Keratinocyte (primary cell): ENCODE measurements around the gene ACSM2A.

Experiments used
- EZH2 ChIP-seq: IDR thresholded peaks from one replicate; pipeline ENCODE4 v1.6.1; 2012; ENCODE audit warnings: inconsistent platforms, mild to moderate bottlenecking, low read length, moderate library complexity
- TF ChIP-seq, protein P1 (sequence below), 3 experiments: IDR thresholded peaks in 1 of 3; conservative IDR thresholded peaks in 1 of 3; optimal IDR thresholded peaks in 1 of 3; 2 replicates in 2 of 3; 3 replicates in 1 of 3; pipeline versions ENCODE3 to v1.5.1; 2011; ENCODE audit warnings: low read length in 3 of 3, mild to moderate bottlenecking in 3 of 3, moderate library complexity in 2 of 3, control low read depth in 1 of 3, inconsistent platforms in 1 of 3; ENCODE audit not compliant: insufficient read depth in 2 of 3; ENCODE audit errors: extremely low read depth in 1 of 3

DNA sequence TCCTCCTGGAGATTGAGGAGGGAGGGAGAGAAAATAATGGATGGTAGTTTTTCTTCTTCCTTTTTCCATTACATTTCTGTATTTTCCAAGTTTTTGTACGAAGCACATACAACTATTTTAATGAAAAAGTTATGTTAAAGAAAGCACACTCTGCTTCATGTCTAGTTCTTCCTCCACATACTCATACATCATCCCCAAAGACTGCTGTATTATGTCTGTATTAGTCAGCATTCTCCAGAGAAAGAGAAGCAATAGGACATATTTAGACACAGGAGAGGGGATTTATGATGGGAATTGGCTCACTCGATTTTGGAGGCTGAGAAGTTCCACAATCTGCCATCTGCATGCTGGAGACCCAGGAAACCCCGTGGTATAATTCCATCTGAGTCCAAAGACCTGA lies 10.1 kb upstream of the ACSM2A start:
- TF ChIP-seq, protein P1, sequence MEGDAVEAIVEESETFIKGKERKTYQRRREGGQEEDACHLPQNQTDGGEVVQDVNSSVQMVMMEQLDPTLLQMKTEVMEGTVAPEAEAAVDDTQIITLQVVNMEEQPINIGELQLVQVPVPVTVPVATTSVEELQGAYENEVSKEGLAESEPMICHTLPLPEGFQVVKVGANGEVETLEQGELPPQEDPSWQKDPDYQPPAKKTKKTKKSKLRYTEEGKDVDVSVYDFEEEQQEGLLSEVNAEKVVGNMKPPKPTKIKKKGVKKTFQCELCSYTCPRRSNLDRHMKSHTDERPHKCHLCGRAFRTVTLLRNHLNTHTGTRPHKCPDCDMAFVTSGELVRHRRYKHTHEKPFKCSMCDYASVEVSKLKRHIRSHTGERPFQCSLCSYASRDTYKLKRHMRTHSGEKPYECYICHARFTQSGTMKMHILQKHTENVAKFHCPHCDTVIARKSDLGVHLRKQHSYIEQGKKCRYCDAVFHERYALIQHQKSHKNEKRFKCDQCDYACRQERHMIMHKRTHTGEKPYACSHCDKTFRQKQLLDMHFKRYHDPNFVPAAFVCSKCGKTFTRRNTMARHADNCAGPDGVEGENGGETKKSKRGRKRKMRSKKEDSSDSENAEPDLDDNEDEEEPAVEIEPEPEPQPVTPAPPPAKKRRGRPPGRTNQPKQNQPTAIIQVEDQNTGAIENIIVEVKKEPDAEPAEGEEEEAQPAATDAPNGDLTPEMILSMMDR (optimal IDR thresholded peaks at IDR 0.05 in 1 of 3, IDR thresholded peaks at IDR 0.05 in 1 of 3, conservative IDR thresholded peaks at IDR 0.05 in 1 of 3; ENCODE audit: extremely low read depth in 1 of 3, insufficient read depth in 2 of 3, low read length in 3 of 3), result no peak
- TF ChIP-seq EZH2, result no peak
